NCI-H345 treated with DMSO at 0.1 percent for 48 hours (cell line): Measurements from ENCODE around the gene CFAP69.
"Not testable (repeated sequence)": the region's sequence is repeated elsewhere in the genome, so short reads cannot be mapped to it uniquely, and the experiment has no call there.

Experiments used
- DNase-seq: peaks from one replicate; lab custom pipeline; 2025; ENCODE audit not compliant: unreplicated experiment; lab: John Stamatoyannopoulos, UW

The CFAP69 gene

DNA sequence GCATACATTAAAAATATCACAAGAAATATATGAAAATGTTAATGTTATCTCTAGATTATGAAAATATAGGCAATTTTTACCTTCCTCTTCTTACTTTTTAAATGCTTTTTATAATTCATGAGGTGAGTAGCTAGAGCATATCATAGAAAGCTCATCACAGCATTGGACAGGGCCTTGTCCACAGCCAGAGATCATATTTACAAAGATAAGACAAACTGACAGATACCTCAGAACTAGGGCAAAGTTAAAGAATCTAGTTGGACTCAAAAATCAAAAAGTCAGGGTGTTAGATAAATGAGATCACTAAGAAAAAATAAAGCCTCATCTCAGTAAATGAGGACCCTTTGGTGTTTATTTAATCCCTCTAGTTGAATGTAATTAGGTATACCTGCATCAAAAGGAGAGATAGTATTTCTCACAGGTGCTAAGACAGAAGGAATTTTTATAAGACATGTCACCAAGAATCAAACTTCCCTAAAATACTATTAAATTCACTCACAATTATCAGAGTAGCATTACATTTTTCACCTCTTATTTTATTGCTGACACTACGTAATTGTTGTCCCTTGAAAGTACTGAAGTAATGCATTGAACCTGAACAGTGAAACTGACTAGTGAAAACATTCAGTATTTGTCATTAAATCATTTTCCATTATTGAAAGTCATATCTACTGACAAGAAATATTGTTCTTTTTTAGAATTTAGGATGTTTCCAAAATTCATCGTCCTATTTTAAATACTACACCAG is 25.6 kb downstream of the CFAP69 start:
- DNase-seq = no peak

DNA sequence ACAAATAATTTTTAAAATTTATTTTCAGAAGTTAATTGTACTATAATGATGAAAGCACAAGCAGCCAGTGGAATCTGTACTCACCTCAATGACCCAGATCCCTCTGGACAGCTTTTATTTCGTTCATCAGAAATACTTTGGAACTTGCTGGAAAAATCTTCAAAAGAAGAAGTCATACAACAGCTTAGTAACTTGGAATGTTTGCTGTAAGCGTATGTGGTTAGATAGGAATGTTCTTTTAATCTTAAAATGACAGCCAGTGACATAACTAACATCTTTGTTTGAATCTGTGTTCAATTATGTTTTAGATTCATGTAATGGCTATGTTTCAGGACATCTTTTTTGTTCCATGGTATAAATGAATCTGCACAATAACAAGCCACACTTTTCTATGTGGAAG is 26.8 kb downstream of the CFAP69 start:
- DNase-seq = no peak

DNA sequence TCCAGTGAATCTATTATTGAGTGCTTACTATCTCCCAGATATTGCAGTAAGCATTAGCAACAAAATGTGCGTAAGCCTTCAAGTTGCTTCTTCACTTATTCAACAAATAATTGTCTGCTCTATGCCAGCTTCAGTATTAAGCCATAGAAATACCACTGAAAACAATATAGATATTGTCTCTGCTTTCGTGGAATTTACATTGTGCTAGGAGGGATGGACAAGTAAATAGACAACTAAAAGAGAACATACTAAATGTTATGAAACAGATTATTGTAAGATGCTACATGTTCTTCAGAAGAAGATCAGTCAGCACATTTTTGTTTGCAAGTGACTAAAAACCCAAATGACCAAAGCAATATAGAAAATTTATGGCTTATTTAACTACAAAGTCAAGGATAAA is 27.3 kb downstream of the CFAP69 start:
- DNase-seq = no peak

DNA sequence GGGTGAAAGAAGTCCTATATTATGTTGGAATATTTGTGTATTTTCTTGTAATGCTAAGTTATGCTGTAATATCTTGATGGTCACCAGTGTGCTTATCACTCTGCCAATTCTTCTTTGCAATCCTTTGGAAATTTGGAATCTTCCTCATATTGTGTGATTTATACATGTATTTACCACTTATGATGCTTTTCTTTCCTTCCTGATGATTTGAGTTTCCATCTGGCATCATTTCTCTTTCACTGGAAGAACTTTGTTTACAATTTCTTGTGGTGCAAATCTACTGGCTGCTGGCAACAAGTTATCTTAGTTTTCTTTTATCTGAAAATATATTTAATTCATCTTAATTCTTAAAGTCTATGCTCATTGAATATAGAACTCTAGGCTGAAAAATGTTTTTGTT is 29.2 kb downstream of the CFAP69 start:
- no peak for DNase-seq

DNA sequence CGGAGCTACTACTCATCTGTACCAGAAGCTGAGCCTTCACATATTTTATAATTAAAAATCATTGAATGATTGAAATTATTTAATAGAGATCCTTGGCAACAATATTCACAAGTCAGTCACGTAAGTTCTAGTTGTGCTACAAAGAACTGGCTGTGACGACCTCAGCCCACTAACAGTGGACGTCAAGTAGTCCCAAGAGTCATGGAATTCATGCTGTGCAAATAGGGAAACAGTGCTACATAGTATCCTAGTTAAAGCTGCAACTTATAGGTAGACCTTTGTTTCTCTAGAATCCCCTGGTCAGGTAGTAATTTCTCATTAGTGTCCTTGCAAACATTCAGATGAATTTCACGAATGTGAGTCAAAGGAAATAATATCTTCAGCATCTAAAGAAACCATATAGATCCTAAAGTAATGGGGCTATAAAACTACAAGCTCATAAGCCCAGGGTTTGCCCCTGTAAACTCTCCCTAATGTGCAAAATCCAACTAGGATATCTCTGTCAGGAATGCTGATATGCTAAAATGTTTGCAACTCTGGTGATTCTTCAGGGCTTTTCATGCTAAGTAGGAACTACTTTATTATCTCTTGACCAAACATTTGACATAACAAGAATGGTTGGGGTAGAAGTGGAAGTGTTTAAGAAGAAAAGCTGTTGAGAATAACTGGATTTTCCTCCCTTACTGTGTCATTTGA is 31.2 kb downstream of the CFAP69 start:
- no peak for DNase-seq

DNA sequence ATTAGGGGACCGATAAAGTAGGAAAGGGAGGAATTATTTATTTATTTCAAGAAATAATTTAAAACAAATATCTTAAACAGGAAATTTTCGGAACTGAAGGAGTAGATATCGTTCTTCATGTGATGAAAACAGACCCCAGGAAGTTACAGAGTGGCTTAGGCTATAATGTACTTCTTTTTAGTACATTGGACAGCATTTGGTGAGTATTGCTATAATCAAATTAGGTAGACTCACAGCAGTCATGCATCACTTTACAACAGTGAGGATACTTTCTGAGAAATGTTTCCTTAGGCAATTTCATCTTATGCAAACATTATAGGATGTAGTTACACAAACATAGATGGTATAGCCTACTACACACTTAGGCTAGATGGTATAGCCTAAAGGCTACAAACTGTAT is 43.2 kb downstream of the CFAP69 start:
- no peak for DNase-seq

DNA sequence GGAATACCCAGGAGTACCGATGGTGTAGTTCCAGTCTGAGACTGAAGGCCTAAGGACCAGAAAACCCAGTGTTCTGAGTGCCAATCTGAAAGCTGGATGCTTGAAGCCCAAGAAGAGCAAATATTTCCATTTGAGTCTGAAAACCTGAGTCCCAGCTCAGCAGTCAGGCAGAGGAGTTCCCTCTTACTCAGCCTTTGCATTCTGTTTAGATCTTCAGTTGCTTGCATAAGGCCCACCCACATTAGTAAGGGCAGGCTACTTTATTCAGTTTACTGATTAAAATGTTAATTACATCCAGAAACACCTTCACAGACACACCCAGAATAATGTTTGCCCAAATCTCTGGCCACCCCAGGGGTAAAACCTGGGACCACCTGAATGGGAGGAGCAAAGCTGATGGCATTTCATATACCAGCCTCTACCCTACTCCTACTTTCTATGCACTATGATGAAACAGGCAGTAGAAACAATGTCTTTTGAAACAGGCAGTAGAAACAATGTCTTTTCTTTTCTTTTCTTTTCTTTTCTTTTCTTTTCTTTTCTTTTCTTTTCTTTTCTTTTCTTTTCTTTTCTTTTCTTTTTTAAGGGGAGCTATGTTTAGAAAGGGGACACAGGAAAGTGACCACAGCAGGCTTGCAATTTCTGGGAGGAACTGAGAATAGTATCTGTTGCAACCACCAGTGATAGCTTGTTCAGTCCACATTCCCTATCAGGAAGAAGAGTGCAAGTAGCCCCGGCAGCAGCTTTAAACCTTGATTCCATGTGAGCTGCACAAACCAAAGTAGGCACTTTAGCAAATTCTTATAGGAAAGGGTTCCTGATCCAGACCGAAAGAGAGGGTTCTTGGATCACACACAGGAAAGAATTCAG is 45.5 kb downstream of the CFAP69 start:
- DNase-seq = no peak

DNA sequence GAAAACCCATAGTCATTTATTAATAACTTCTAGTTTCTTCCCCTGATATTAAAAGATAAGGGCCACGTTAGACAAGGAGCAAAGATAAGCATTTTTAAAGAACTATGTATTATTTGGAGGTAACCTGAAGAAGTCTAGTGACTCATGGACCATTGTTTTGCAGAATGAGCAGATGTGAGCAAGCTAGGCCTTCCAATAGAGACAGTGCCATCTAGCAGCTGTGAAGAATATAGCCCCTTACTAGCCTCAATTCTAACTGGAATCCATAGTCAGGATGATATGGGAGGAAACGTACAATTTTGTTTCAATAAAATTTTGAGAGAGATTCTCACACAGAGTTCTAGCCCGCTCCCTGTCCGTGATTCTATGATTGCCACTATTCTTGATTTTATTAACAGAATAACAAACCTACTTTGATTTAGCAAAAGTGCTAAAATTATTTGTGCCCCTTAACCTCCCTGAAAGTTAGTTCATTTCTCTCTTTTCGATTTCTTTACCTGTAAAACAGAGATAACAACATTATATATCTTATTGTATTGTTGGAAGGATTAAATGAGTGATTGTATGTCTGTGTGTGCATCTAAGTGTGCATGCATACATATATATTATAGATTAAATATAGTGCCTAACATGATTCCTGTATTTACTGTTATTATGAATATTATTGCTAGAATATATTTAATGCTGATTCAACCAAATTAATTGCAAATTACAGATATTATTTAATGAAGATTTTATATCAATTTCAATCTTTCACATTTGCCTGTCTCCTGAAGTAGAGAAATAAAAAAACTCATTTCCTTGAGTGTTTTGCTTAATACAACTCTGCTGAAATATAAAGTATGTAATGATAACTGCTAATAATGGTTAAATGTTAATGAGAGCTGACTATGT is 53.4 kb downstream of the CFAP69 start:
- no peak for DNase-seq

DNA sequence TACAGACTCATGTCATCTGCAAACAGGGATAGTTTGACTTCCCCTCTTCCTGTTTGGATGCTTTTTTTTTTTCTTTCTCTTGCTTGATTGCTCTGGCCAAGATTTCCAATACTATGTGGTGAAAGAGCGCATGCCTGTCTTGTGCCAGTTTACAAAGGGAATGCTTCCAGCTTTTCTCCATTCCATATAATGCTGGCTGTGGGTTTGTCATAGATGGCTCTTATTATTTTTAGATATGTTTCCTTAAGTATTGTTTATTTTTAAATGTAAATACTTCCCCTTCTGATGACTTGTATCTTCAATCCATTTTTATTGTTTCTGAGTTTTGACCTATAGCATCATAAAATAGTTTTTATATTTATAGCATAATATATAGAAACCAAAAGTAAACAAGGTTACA is 58.3 kb downstream of the CFAP69 start:
- no peak for DNase-seq

DNA sequence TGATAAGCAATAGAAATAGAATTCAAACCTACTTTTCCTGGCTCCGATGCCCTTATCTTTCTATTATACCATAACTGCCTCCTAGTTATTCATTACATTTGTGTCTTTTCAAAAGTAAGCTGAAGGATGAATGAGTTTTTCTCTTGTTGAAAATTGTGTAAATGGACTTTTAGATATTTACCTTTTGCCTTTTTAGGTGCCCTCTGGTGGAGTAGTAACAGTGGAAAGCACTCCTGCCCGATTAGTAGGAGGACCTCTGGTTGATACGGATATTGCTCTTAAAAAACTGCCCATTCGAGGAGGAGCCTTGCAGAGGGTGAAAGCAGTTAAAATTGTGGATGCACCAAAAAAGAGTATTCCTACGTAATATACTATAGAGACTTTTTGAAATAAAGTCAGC is 64.9 kb downstream of the CFAP69 start:
- no peak for DNase-seq

DNA sequence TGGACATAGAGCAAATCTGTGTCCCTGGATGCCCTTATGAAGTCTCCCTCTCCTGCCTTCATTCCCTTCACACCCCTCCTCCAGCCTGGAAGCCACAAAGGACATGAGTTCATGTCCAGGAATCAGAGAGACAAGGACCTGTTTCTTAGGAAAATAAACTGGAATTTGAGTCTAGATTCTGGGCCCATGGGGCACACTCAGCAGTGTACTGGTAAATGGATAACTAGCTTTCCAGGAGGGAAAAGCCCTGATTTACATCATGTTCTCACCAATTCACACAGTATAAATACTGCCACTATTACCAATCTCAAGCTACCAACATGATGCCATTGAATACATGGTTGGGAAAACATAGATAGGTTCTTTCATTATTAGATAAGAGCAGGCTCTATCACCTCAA is 66.2 kb downstream of the CFAP69 start:
- no peak for DNase-seq

DNA sequence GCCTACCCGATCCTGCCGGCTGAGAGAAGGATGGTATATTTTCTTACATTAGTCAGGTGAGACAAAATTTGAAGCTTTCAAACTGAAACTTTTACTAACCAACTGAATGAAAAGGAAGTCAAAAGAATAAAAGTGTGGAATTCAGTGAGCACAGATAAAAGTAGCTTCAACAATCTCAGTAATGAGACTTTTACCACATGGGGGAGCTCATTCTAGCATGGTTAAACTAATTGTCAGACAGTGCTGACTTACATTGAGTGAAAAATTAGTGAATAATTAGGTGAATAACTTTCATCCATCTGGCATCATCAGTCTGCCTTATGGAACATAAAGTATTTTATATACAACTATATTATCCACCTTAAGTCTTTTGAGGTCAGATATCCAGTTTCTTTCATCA is 67.8 kb downstream of the CFAP69 start:
- no peak for DNase-seq

DNA sequence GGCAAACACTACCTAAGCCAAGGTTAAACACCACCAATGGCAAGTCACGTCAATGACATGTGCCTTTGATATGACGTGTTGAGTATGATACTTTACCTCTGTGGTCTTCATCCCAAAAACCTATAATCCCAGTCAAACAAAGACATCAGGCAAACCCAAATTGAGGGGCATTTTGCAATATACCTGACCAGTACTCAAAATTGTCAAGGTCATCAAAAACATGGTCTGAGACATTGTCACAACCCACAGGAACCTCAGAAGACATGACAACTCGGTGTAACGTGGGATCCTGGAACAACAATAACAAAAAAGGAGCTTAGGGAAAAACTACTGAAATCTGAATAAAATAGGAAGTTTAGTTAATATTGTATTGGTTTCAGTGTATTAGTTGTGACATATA is 68.9 kb downstream of the CFAP69 start:
- no peak for DNase-seq

DNA sequence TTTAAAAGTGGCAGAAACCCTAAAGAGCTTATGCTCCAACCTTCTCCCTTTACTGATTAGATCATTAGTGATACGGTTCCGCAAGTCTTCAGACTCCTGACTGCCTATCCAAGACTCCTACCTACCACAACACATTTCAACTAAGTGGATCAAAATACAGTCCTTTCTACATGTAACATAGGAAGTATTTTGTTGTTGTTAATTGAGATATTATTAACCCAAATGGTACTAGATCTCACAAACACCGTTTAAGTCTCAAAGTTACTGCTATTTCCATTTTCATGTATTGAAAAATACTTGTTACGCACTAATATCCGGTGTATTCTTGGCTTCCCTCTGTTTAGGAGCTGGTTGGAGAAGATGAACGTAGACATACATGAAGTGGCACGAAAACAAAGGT is 75.0 kb downstream of the CFAP69 start:
- no peak for DNase-seq

DNA sequence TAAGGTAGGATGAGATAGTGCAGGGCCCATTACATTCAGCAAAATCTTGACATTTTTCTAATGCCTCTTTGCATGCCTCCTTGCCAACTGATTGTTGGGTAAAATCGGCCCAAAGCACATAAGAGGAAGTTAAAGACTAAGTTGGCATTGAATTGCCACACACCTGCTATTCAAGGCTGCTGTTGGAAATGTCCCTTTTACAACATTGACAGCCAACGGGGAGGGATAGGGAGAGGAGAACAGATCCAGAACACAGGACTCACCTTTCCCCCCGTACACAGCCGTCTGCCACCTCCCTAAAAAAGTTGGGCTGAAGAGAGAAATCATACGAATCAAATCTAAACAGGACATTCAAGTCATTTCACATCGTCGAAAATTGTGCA is 75.4 kb downstream of the CFAP69 start:
- DNase-seq = no peak

DNA sequence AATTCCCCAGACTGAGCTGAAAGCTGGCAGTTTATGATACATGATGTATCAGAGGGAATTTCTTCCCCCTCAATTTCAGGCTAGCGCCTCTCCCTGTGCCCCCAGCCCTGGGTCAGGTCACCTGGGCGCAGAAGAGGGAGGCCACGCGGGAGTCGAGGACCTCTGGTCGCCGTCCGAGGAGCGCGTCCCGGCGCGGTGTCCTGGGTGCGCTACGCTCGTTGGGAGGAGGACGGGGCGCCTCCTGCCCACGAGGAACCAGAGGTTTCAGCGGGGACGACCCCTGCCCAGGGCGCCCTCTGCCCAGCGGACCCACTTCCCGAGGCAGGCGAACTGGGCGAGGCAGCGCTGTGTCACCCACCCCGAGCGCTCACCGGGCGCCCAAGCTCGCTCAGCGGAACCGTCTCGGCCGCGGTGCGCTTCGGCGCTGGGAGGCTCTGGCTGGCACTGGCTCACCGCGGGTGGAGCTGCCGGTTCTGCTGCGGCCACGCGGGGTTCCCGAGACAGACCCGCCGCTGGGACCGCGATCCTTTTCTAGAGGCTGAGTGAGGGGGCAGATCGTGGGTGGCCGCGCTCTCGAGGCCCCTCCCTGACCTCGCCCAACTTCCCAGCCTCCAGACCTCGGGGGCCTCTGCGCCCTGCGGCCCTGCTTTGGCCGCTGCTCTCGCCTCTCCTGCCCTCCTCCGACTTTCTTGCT is 76.0 kb downstream of the CFAP69 start, which contains the start of gene FAM237B:
Gene FAM237B, minus strand, starts transcription at position 504 of the 694 bp plus-strand sequence. CDS start 1,556 bp downstream, outside the sequence.
- no peak for DNase-seq

DNA sequence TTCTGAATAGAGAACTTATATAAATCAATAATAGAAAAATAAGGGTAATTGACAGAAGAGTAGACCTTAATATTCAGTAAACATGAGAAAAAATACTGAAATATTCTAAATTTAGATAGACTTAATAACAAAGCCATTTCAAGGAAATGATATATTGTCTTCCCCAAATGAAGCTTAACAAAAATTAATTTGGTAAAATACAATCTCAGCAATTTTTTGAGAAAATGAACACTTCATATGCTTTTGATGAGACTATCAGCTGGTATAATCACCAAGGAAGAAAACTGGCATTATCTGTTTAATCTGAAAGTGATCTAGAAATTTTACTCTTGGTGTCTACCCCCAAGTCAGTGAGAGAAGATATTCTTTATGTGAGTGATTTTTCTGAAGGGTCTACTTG is 77.9 kb downstream of the CFAP69 start:
- DNase-seq = no peak

DNA sequence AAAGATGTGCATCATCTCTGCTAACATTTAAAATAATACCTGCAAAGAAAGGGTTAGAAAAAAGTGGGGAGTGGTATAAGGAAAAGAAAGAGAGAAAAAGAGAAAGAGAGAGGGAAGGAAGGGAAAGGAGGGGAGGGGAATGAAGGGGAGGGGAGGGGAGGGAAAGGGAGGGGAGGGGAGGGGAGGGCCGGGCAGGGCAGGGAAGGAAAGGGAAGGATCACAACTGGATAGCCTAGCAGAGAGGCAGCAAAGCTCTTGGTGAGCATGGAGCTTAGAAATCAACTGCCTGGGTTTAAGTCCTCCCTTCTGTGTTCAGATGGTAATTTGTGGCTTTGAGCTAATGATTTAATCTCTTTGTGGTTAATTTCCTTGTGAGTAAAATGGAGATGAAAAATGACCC is 81.5 kb downstream of the CFAP69 start:
- no peak for DNase-seq

DNA sequence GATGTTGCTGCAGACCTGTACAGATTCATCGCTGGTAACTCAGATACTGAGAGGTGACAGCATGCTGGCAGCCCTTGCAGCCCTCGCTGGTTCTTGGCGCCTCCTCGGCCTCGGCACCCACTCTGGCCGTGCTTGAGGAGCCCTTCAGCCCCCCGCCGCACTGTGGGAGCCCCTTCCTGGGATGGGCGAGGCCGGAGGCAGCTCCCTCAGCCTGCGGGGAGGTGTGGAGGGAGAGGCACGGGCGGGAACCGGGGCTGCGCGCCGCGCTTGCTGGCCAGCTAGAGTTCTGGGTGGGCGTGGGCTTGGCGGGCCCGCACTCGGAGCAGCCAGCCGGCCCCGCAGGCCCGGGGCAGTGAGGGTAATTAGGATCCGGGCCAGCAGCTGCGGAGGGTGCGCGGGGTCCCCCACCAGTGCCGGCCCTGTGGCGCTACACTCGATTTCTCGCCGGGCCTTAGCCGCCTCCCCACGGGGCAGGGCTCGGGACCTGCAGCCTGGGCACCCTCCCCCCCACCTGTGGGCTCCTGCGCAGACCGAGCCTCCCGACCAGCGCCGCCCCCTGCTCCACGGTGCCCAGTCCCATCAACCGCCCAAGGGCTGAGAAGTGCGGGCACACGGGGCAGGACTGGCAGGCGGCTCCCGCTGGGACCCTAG is 89.3 kb downstream of the CFAP69 start:
- no peak for DNase-seq

DNA sequence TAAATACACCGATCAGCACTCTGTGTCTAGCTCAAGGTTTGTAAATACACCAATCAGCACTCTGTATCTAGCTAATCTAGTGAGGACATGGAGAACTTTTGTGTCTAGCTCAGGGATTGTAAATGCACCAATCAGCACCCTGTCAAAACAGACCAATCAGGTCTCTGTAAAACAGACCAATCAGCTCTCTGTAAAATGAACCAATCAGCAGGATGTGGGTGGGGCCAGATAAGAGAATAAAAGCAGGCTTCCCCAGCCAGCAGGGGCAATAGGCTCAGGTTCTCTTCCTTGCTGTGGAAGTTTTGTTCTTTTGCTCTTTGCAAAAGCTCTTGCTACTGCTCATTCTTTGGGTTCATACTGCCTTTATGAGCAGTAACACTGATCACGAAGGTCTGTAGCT is 90.0 kb downstream of the CFAP69 start:
- not testable (repeated sequence) for DNase-seq
